Measurements from ENCODE around the gene ORC2.

Gene ORC2

DNA sequence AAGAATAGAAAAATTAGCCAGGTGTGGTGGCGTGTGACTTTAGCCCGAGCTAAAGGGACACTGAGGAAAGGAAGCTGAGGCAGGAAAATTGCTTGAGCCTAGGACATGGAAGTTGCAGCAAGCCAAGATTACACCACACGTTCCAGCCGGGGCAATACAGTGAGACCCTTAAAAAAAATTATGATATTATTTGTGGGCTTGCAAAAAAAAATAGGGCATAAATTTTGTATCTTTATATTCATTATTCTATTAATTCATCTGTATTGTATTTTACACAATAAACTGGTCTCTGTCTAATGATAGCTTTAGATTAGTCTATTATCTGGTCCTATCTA is 18.1 kb downstream of the ORC2 start:
- no peak for TF ChIP-seq EP300 (IDR thresholded peaks at IDR 0.05; ENCODE audit: borderline replicate concordance)
- no peak for TF ChIP-seq YY1 (IDR thresholded peaks at IDR 0.05; ENCODE audit: low read depth)
- no peak for TF ChIP-seq CREB1 (IDR thresholded peaks at IDR 0.05; ENCODE audit: low read depth)
- no peak for TF ChIP-seq FOXM1 (IDR thresholded peaks at IDR 0.05; ENCODE audit: borderline replicate concordance, low read depth)
- TF ChIP-seq TEAD4 (IDR thresholded peaks at IDR 0.05), result no peak
- no peak for TF ChIP-seq NFIC (IDR thresholded peaks at IDR 0.05)
- no peak for TF ChIP-seq TCF12 (IDR thresholded peaks at IDR 0.05; ENCODE audit: low read depth)
- no peak for TF ChIP-seq CEBPB (IDR thresholded peaks at IDR 0.05)
- no peak for TF ChIP-seq EGR1 (IDR thresholded peaks at IDR 0.05)
- TF ChIP-seq USF1 (IDR thresholded peaks at IDR 0.05), result no peak
- no peak for TF ChIP-seq RAD21 (IDR thresholded peaks at IDR 0.05; ENCODE audit: low read depth)
- TF ChIP-seq REST (IDR thresholded peaks at IDR 0.05; ENCODE audit: low read depth), result no peak
- TF ChIP-seq ZBTB7A (IDR thresholded peaks at IDR 0.05; ENCODE audit: low read depth), result no peak
- TF ChIP-seq TAF1 (IDR thresholded peaks at IDR 0.05; ENCODE audit: low read depth), result no peak
- TF ChIP-seq, protein P1, sequence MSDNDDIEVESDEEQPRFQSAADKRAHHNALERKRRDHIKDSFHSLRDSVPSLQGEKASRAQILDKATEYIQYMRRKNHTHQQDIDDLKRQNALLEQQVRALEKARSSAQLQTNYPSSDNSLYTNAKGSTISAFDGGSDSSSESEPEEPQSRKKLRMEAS (IDR thresholded peaks at IDR 0.05), result no peak

GRCh38 chr2:200944467-200945394 is 18.7 kb downstream of the ORC2 start:
- TF ChIP-seq TCF12 (IDR thresholded peaks at IDR 0.05; ENCODE audit: low read depth) (no peak), YY1 (IDR thresholded peaks at IDR 0.05; ENCODE audit: low read depth) (no peak), EGR1 (IDR thresholded peaks at IDR 0.05) (no peak), TEAD4 (IDR thresholded peaks at IDR 0.05) (no peak), ZBTB7A (IDR thresholded peaks at IDR 0.05; ENCODE audit: low read depth) (no peak), REST (IDR thresholded peaks at IDR 0.05; ENCODE audit: low read depth) (no peak), FOXM1 (IDR thresholded peaks at IDR 0.05; ENCODE audit: borderline replicate concordance, low read depth) (no peak), EP300 (IDR thresholded peaks at IDR 0.05; ENCODE audit: borderline replicate concordance) (no peak), NFIC (IDR thresholded peaks at IDR 0.05) (no peak), CEBPB (IDR thresholded peaks at IDR 0.05) (no peak), RAD21 (IDR thresholded peaks at IDR 0.05; ENCODE audit: low read depth) (no peak), TAF1 (IDR thresholded peaks at IDR 0.05; ENCODE audit: low read depth) (no peak), CREB1 (IDR thresholded peaks at IDR 0.05; ENCODE audit: low read depth) (no peak), USF1 (IDR thresholded peaks at IDR 0.05) (no peak)
- TF ChIP-seq, protein P1 (IDR thresholded peaks at IDR 0.05), result no peak

- TF ChIP-seq NFIC (IDR thresholded peaks at IDR 0.05) (no peak), EP300 (IDR thresholded peaks at IDR 0.05; ENCODE audit: borderline replicate concordance) (no peak), RAD21 (IDR thresholded peaks at IDR 0.05; ENCODE audit: low read depth) (no peak), TAF1 (IDR thresholded peaks at IDR 0.05; ENCODE audit: low read depth) (no peak), USF1 (IDR thresholded peaks at IDR 0.05) (no peak), CREB1 (IDR thresholded peaks at IDR 0.05; ENCODE audit: low read depth) (no peak), CEBPB (IDR thresholded peaks at IDR 0.05) (no peak), TCF12 (IDR thresholded peaks at IDR 0.05; ENCODE audit: low read depth) (no peak), REST (IDR thresholded peaks at IDR 0.05; ENCODE audit: low read depth) (no peak), YY1 (IDR thresholded peaks at IDR 0.05; ENCODE audit: low read depth) (no peak), FOXM1 (IDR thresholded peaks at IDR 0.05; ENCODE audit: borderline replicate concordance, low read depth) (no peak), EGR1 (IDR thresholded peaks at IDR 0.05) (no peak), ZBTB7A (IDR thresholded peaks at IDR 0.05; ENCODE audit: low read depth) (no peak), TEAD4 (IDR thresholded peaks at IDR 0.05) (no peak)
- TF ChIP-seq, protein P1 (IDR thresholded peaks at IDR 0.05), result no peak
These were observed 19.8 kb downstream of the ORC2 start for GRCh38 chr2:200943527-200944105.
